ENCODE data around the gene KRT36. TPM values are rescaled to one million over a fixed set of nuclear protein-coding genes. Genes with fewer than 3 reads are reported as not detected.

KRT36 gene
- polyA plus RNA-seq, 3 donors: not detected

DNA sequence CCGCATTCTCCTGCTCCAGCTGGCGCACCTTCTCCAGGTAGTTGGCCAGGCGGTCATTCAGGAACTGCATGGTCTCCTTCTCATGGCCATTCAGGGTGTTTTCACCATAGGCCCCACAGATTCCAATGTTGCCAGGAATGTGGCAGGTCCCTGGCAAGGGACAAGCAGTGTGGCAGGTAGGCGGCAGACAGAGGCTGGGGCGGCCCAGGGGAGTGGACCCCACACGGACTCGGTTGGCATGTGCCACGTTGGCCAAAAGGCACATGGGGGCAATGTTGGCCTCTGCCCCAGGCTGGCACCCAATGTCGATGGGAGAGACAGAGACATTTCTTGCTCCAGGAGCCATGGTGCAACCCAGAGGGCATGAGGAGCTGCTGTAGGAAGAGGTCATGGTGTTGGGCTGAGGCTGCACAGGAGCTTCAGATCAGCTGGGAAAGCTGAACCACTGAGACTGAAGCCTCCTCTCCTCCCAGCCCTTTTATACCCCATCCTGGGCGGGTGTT is 49.1 kb downstream of the KRT36 start, which contains the start of gene KRT38:
Gene KRT38, minus strand, starts transcription at position 453 of the 503 bp plus-strand sequence. Its CDS starts 62 bp downstream, at position 391.
- no peak for DNase-seq

DNA sequence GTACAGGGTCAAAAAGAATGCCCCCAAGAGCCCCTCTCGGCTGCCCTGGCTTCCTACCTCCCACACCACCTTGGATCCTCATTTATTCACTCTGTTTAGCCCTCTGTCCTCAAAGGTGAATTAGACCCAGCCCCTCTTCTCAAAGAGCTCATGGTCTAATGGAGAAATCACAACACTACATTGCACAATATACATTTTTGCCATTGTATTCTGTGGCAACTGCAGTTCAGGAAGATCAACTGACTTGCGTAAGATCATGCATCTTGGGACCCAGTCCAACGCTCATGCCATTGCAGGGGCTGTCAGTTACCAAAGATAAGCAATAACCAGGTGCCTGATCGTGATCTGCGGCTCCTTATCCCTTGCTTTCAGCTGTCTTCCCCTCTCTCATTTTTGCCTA is 50.3 kb downstream of the KRT36 start:
- DNase-seq: no peak

DNA sequence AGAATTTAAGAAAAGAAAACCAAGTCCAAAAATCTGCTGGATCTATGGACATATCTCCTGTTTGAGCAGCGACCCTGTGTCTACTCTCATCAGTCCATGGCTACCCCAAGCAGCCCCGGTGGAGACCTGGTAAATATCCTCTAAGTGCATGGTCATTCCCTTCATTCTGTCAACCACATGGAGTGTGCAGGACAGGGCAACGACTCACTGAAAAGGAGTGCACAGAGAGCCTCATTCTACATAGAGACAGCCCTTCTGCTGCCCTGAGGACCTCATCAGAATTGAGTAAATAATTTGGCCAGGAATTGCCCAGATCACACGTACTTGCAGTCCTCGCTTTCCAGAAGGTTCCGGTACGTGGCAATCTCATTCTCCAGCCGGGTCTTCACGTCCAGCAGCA is 51.9 kb downstream of the KRT36 start:
- no peak for DNase-seq

DNA sequence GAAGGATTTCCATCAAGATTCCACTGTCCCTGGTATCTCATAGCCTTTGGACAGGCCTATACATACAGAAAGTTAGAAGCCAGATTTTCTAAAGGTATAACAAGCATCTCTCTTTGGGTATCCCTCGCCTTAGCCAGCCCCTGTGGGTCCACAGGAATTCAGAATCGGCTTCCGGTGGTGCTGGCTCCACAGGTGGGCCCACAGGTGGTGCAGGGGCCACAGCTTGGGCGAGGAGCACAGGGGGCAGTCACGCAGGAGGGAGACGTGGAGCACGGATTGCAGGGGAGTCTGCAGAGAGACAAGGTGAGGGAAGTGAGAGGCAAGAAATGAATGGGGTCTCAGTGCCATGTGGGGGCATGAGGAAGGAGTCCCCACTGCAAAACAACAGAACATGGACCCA is 52.5 kb downstream of the KRT36 start:
- no peak for DNase-seq

Other genes starting within 250 kb of the KRT36 start
- gene KRTAP9-4, start 240.2 kb downstream of the KRT36 start, polyA plus RNA-seq (ENCODE audit: insufficient read length in 3 of 3): not detected
- gene KRTAP9-9, start 234.5 kb downstream of the KRT36 start, polyA plus RNA-seq (ENCODE audit: insufficient read length in 3 of 3): not detected
- gene KRTAP9-6, start 224.5 kb downstream of the KRT36 start, polyA plus RNA-seq (ENCODE audit: insufficient read length in 3 of 3): under 1 TPM in 2 of 3 donors, not detected in 1; 0.09 to 0.22 TPM
- not detected for gene KRTAP9-7, start 214.2 kb downstream of the KRT36 start, polyA plus RNA-seq (ENCODE audit: insufficient read length in 3 of 3)
- not detected for gene KRTAP29-1, start 187.1 kb downstream of the KRT36 start, polyA plus RNA-seq (ENCODE audit: insufficient read length in 3 of 3)
- not detected for gene KRTAP16-1, start 180.6 kb downstream of the KRT36 start, polyA plus RNA-seq (ENCODE audit: insufficient read length in 3 of 3)
- not detected for gene KRTAP17-1, start 174.2 kb downstream of the KRT36 start, polyA plus RNA-seq (ENCODE audit: insufficient read length in 3 of 3)
- under 1 TPM in 1 of 3 donors, not detected in 2; 0.18 TPM for gene KRT33A, start 139.1 kb downstream of the KRT36 start, polyA plus RNA-seq (ENCODE audit: insufficient read length in 3 of 3)
- gene KRT33B, start 120.1 kb downstream of the KRT36 start, polyA plus RNA-seq (ENCODE audit: insufficient read length in 3 of 3): not detected
- not detected for gene KRT34, start 107.6 kb downstream of the KRT36 start, polyA plus RNA-seq (ENCODE audit: insufficient read length in 3 of 3)
- gene KRT31, start 92.3 kb downstream of the KRT36 start, polyA plus RNA-seq (ENCODE audit: insufficient read length in 3 of 3): not detected
- not detected for gene KRT37, start 65.3 kb downstream of the KRT36 start, polyA plus RNA-seq (ENCODE audit: insufficient read length in 3 of 3)
- gene KRT38, start 48.9 kb downstream of the KRT36 start, polyA plus RNA-seq (ENCODE audit: insufficient read length in 3 of 3): not detected
- not detected for gene KRT32, start 22.5 kb downstream of the KRT36 start, polyA plus RNA-seq (ENCODE audit: insufficient read length in 3 of 3)
- under 1 TPM in 1 of 3 donors, not detected in 2; 0.04 TPM for gene KRT35, start 8.8 kb downstream of the KRT36 start, polyA plus RNA-seq (ENCODE audit: insufficient read length in 3 of 3)
- gene KRT13, start 15.7 kb upstream of the KRT36 start, polyA plus RNA-seq (ENCODE audit: insufficient read length in 3 of 3): 1 to 10 TPM in 2 of 3 donors, under 1 TPM in 1; 0.47 to 2.8 (median 1.4) TPM
- gene KRT15, start 29.0 kb upstream of the KRT36 start, polyA plus RNA-seq (ENCODE audit: insufficient read length in 3 of 3): 1 to 10 TPM; 1.3 to 3.1 (median 2.9) TPM
- 100 to 1,000 TPM; 210 to 238 (median 223) TPM for gene KRT19, start 38.4 kb upstream of the KRT36 start, polyA plus RNA-seq (ENCODE audit: insufficient read length in 3 of 3)
- not detected for gene KRT9, start 82.1 kb upstream of the KRT36 start, polyA plus RNA-seq (ENCODE audit: insufficient read length in 3 of 3)
- under 1 TPM in 2 of 3 donors, not detected in 1; 0.31 to 0.36 TPM for gene KRT14, start 97.0 kb upstream of the KRT36 start, polyA plus RNA-seq (ENCODE audit: insufficient read length in 3 of 3)
- gene KRT16, start 122.9 kb upstream of the KRT36 start, polyA plus RNA-seq (ENCODE audit: insufficient read length in 3 of 3): not detected
- 1 to 10 TPM; 1.6 to 4.8 (median 2.0) TPM for gene KRT17, start 134.7 kb upstream of the KRT36 start, polyA plus RNA-seq (ENCODE audit: insufficient read length in 3 of 3)
- gene EIF1, start 199.0 kb upstream of the KRT36 start, polyA plus RNA-seq (ENCODE audit: insufficient read length in 3 of 3): 100 to 1,000 TPM; 651 to 702 (median 684) TPM
- gene GAST, start 222.4 kb upstream of the KRT36 start, polyA plus RNA-seq (ENCODE audit: insufficient read length in 3 of 3): not detected
- 1 to 10 TPM; 1.2 to 1.5 (median 1.3) TPM for gene HAP1, start 244.7 kb upstream of the KRT36 start, polyA plus RNA-seq (ENCODE audit: insufficient read length in 3 of 3)